Fibroblast of villous mesenchyme (primary cell): ENCODE results near the gene BTBD9. TPM values are rescaled to one million over a fixed set of nuclear protein-coding genes. Genes with fewer than 3 reads are reported as not detected.

Experiments
- DNase-seq: peaks from one replicate; pipeline ENCODE4 v3.0.0-alpha.2; 2010; ENCODE audit warnings: low read depth
- H3K4me3 ChIP-seq: 2 replicates; pipeline ENCODE4 v1.5.1; 2011; ENCODE audit warnings: low read depth, mild to moderate bottlenecking, low read length
- total RNA-seq: library from RNA; depleted of rRNA; stranded (reverse); fragments of >200 nt; gene quantifications from 2 replicates; pipeline ENCODE4 v1.2.3, GENCODE V29; 2012
- TF ChIP-seq, protein P1 (sequence below): IDR thresholded peaks from 2 replicates; pipeline ENCODE4 v1.5.1; 2012; ENCODE audit warnings: low read depth, mild to moderate bottlenecking, low read length; ENCODE audit not compliant: insufficient read depth

BTBD9 gene
- total RNA-seq, 1 donor = 12.1 TPM

DNA sequence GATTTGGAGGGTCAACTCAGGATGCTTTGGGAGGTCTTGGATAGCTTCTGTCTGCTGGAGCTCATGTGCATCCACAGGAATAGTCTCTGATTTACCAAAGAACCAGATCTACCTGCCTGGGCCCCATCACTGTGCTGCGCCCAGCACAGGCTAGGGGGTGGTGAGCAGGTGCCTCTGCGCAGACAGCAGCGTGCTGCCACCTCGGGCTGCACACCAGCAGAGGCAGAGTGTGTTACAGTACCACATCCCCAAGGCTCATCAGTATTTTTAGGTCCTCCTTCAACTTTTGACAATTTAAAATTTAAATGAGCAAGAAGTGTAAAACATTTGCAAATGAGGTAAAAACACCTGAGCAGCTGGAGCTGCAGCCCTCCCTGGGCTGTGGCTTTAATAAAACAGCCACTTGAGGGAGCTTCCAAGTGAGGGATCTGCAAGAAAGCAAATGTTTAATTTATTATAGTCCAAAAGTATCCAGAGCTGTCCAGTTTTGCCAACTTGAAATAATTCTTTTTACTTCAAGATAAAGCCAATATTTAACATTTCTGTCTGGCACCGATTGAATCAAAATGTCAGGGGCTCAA, 495.3 kb downstream of the BTBD9 start:
- TF ChIP-seq, protein P1, sequence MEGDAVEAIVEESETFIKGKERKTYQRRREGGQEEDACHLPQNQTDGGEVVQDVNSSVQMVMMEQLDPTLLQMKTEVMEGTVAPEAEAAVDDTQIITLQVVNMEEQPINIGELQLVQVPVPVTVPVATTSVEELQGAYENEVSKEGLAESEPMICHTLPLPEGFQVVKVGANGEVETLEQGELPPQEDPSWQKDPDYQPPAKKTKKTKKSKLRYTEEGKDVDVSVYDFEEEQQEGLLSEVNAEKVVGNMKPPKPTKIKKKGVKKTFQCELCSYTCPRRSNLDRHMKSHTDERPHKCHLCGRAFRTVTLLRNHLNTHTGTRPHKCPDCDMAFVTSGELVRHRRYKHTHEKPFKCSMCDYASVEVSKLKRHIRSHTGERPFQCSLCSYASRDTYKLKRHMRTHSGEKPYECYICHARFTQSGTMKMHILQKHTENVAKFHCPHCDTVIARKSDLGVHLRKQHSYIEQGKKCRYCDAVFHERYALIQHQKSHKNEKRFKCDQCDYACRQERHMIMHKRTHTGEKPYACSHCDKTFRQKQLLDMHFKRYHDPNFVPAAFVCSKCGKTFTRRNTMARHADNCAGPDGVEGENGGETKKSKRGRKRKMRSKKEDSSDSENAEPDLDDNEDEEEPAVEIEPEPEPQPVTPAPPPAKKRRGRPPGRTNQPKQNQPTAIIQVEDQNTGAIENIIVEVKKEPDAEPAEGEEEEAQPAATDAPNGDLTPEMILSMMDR = no peak
- H3K4me3 ChIP-seq = no peak overlapping the region
- no peak for DNase-seq

DNA sequence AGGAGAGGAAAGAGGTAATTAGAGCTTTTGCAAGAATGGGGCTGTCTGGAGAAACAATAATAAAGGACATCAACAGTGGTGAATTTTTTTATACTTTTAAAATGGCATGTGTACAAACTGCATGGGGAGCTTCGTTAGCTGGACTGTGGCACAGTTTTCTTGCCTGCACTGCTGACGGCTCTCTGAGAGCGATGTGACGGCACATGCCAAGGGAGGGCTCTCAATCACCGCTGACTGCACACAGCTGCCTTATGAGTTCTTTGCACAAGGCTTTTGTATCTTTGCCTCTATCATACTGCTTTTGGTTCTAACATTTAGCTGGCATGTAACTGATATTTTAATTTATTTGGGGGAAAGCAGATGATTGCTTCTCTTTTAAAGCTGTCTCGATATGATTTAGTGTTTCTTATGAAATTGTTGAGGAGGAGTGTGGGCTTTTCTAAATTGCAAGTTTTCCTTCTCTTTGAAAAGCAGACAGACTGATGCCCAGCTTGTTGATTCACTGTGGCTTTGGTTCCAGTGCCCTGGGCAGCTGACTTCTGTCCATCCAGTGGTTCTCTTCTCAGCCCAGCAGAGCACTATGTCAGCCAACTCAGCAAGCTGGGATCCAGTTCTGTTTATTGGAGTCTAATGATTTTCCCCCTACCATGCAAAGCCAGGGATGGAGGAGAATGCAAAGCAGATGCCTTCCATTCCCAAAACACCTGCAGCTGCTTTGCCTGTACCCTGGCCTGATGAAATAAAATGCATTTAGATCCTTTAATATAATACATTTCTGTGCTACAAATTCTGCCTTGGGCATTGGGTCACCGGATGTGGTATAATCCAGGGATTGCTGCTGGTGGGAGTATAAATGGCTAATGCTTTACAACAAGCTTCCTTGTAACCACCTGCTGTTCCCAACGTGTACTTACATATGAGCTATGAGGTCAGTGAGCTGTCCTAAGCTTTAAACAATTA, 496.3 kb downstream of the BTBD9 start:
- no peak for DNase-seq
- TF ChIP-seq, protein P1 = no peak
- H3K4me3 ChIP-seq = no peak overlapping the region

GRCh38 chr6:38142178-38142902, 497.4 kb downstream of the BTBD9 start:
- H3K4me3 ChIP-seq = no peak overlapping the region
- TF ChIP-seq, protein P1 = no peak
- DNase-seq = no peak

- TF ChIP-seq, protein P1 = no peak
- no peak overlapping the region for H3K4me3 ChIP-seq
- DNase-seq = no peak
Measured at GRCh38 chr6:38141716-38142115, 498.0 kb downstream of the BTBD9 start.

- H3K4me3 ChIP-seq = no peak overlapping the region
- TF ChIP-seq, protein P1 = no peak
- no peak for DNase-seq
Measured at GRCh38 chr6:38141085-38141484, 498.6 kb downstream of the BTBD9 start.

GRCh38 chr6:38138374-38138773, 501.4 kb downstream of the BTBD9 start:
- DNase-seq = no peak
- TF ChIP-seq, protein P1 = no peak
- H3K4me3 ChIP-seq = no peak overlapping the region
